ENCODE data around the gene FAM98C. TPM values are rescaled to one million over a fixed set of nuclear protein-coding genes. Genes with fewer than 3 reads are reported as not detected.
"Not testable (repeated sequence)": the region's sequence is repeated elsewhere in the genome, so short reads cannot be mapped to it uniquely, and the experiment has no call there.

FAM98C gene
- total RNA-seq, 1 donor from 2014 or later, result 23.8 TPM

DNA sequence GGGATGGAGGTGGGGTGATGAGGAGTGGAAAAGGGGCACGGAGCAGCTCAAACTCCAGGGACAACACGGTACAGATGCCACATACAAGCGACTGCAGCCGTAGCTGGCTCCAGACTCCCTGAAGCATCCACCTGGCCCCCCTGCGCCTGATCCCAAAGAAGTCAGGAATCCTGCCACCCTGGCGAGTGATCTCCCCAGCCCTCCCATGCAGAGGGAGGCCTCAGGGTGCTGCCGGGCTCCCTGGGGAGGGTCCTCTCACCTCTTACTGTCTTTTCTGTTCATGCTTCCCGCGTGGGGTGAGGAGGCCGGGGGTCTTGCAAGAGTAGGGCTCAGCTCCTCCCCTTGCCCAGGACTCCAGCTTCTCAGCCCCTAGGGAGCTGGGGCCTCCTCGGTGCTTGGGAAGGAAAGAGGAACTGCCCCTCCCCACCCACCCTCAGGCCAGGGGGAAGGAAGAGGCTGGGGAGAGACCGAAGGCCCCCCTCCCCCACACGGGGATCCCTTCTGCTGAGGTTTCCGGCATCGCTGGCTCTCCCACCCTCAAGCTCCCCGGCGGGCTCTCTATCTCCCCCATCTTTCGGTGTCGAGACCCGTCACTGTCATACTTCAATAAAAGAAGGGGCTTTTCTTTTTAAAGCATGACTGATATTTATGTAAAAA lies 23.0 kb downstream of the FAM98C start, which contains the start of gene RASGRP4:
Gene RASGRP4 (minus strand): TSS at position 410 of the 657 bp plus-strand sequence. CDS start 128 bp downstream, at position 282.
- DNase-seq (ENCODE audit: low spot score), result no peak

DNA sequence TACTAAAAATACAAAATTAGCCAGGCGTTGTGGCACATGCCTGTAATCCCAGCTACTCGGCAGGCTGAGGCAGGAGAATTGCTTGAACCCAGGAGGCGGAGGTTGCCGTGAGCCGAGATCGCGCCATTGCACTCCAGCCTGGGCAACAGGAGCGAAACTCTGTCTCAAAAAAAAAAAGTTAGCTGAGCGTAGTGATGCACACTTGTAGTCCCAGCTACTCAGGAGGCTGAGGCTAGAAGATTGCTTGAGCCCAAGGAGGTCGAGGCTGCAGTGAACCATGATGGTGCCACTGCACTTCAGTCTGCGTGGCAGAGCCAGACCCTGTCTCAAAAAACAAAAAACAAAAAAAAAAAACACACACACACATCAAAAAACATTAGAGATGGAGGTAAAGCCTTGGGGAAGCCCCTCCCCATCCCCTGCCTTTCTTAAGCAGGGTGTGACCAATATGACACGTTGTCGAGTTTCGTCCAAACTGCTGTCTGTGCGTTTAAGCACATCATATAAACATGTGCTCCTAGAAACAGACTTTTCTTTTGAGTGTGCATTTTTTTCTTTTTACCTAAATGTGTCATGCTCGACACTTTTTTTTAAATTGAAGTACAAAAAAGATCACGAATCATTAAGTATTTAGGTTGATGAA lies 24.3 kb downstream of the FAM98C start:
- DNase-seq (ENCODE audit: low spot score), result not testable (repeated sequence)

DNA sequence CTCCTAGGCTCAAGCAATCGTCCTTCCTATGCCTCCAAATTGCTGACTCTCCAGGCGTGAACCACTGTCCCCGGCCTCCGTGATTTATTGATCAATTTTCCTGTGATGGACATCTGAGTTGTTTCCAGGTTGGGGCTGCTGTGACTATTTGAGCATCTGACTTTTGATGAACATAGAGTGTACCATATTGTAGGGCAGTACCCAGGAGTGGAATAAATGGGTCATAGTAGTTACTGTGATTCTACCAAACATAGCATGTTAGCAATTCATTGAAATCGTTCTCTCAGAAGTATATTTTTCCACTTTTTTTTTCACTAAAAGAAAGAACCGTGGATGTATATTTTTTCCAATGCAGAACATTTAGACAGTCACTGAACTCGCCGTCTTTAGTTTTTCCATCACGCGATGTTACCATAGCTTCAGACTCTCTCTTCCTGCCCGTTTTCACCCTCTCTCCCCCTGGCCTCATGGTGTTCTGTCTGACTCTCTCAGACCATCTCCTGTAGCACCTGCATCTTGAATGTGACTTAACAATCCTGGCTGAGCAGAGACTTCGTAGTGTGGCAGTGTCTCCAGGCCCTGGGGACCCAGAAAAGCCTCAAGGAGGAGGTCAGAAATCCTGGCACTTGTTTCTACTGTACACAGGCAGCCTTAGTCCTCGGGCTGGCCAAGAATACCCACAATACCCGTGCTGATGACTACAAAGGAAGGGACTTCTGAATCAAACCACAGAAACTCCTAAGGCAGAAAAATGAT lies 26.3 kb downstream of the FAM98C start:
- no peak for DNase-seq (ENCODE audit: low spot score)

DNA sequence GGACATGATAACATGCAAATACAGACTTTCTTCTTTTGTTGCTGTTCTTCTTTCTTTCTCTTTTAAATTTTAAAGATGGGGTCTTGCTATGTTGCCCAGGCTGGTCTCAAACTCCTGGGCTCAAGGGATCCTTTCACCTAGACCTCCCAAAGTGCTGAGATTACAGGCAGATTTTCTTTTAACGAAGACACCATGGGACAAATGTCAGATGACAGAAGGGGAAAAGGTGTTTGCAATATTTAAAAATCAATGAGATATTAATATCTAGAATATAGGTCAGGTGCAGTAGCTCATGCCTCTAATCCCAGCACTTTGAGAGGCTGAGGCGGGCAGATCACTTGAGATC lies 26.9 kb downstream of the FAM98C start:
- no peak for DNase-seq (ENCODE audit: low spot score)

DNA sequence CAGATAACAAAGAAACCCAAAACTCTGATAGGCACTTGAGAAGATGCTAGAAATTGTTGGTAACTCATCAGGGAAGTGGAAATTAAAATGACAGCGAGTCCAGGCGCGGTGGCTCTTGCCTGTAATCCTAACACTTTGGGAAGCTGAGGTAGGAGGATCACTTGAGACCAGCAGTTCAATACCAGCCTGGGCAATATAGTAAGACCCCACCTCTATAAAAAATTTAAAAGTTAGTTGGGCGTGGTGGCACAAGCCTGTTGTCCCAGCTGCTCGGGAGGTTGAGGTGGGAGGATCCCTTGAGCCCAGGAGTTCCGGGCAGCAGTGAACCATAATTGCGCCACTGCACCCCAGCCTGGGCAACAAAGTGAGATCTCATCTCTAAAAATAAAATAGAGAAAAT lies 28.0 kb downstream of the FAM98C start:
- DNase-seq (ENCODE audit: low spot score), result no peak

DNA sequence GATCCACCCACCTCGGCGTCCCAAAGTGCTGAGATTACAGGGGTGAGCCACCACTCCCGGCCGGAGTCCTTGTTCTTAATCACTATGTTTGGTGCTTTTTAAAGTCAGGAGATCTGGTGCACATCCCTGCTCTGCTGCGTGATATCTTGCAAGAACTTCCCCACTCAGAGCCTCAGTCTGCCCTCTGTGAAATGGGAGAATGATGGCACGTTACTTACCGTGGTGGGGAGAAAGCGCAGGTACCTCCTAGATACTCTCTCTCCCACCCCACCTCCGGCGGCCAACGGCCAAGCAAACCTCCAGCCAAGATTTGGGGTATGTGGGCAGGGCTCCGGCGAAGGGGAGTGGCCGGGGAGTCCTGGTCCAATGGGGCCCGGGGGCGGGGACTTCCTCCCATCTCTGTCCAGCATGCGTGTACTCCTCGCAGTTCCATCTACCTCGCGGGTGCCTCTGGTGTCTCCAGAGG lies 30.4 kb downstream of the FAM98C start, which contains the start of gene RYR1:
Gene RYR1 (plus strand): TSS at position 424 of the 466 bp plus-strand sequence. CDS start 139 bp downstream, outside the sequence.
- no peak for DNase-seq (ENCODE audit: low spot score)

DNA sequence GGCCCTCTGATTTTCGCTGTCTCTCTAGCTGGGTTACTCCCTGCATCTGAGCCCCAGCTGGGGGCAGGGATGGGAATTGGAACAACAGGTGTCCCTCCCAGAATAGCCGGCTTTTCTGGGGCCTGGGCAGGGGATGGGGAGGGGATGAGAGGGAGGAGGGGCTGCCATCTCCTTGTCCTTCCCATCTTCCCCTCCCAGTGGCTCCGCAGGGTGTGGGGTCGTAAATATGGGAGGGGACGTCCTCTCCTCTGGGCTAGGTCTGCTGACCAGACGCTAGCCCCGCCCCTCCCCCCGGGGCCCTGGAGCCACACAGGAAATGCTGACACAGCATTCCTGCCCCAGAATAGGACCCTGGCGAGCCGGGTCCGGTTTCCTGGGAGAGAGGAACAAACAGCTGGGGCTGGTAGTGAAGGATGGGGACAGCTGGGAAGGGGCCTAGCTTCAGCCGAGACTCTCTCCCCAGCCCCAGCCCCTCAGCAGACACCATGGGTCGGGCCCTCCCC lies 31.7 kb downstream of the FAM98C start:
- no peak for DNase-seq (ENCODE audit: low spot score)

DNA sequence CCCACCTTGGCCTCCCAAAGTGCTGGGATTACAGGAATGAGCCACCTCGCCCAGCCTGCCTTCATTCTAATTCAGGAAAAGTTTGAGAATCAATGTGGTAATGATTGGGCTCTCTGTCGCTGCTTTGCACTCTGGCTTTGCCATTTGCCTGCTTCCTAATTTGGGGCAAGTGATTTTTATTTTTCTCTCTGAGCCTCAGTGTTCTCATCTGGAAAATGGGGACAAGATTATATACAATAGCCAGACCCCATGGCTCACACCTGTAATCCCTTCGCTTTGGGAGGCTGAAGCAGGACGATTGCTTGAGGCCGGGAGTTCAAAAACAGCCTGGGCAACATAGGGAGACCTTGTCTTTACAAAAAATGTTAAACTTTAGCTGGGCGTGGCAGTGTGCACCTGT lies 34.4 kb downstream of the FAM98C start:
- no peak for DNase-seq (ENCODE audit: low spot score)

DNA sequence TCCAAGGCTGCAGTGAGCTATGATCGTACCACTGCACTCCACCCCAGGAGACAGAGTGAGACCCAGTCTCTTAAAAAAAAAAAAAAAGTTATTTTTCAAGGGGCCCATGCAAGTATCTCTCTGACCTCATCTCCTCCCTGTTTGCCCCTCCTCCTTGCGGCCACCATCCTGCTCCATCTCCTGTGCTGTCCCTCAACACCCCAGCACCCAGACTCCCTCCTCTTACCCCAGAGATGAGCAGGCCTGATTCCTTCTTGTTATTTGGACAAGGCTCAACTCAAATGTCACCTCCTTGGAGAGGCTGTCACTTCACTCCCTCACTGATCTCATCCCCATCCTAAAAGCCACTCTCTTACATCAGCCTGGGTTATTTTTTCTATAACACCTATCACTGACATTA lies 35.0 kb downstream of the FAM98C start:
- DNase-seq (ENCODE audit: low spot score), result no peak

DNA sequence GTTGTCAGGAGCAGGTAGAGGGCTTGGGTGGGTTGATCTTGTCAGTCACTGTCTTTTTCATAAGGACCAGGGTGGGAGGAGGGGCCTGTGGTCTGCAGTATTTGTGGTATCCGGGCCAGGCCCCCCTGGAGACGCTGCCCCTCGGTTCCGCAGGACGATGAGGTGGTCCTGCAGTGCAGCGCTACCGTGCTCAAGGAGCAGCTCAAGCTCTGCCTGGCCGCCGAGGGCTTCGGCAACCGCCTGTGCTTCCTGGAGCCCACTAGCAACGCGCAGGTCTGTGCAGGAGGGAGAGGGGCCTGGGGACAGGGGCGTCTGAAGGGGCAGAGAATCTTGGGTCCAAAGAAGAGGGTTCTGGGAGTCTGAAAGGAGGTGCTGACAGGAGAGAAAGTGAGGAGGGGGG lies 37.7 kb downstream of the FAM98C start:
- no peak for DNase-seq (ENCODE audit: low spot score)

DNA sequence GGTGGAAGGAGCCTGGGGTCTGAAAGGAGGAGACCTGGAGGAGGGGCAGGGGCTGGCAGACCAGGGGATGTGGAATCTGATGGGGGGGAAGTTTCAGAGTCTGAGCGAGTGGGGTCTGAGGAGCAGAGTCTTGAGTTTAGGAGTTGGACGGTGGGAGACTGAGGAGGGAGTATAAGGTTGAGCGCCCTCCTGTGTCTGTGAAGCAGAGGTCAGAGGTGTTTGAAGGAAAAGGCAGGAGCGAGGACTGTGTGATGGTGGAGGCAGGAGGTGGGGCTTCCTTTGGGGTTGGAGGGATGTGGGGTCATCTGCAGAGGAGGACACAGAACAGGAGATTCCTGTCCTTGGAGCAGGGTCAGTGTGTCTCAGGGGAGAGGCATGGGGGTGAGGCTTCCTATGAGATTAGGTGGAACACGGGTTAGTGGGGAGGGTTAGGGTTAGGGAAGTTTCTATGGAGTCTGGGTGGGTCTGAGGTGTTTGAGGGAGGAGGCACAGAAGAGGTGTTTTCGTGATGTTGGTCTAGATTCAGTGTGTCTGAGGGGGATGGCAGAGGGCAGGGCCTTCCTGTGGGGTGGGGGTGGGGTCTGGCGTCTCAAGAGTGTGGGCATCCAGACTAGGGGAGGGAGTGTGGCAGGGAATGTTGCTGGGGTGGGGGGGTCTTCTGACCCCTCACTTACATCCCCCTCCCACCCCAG lies 38.9 kb downstream of the FAM98C start:
- DNase-seq (ENCODE audit: low spot score), result no peak

DNA sequence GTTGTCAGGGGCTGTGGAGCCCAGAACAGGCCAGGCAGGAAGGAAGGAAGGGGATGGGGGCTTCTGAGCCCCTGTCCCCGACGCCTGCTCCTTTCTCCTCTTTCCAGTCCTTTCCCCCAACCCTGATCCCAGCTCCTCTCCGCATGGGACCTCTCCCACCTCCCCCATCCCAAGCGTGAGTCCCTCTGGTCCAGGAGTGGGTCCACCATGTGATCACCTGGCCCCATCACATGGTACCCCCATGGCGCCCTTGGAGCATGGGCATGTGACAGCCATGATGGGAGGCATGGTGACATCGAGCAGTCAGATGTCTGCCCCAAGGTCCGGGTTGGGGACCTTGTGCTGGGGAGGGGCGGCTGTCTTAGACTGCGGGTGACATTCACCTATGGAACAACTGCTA lies 39.8 kb downstream of the FAM98C start:
- no peak for DNase-seq (ENCODE audit: low spot score)

DNA sequence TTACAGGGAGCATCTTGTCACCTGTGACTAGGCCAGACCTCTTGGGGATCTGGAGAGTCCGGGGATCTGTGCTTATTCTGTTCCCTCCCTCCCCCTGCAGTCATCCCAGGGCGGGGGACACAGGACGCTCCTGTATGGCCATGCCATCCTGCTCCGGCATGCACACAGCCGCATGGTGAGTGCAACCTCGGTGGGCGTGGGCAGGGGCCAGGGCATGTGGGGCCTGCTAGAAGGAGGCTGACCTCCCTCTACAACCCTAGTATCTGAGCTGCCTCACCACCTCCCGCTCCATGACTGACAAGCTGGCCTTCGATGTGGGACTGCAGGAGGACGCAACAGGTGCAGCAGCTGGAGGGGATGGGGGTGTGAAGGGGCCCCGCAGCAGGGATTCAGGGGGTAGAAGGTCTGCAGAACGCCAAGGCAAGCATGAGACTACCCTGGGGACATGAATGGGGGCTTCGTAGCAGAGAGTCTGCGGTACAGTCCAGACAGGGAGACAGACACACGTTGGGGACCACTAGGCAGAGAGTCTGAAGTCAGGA lies 40.6 kb downstream of the FAM98C start:
- DNase-seq (ENCODE audit: low spot score), result no peak

DNA sequence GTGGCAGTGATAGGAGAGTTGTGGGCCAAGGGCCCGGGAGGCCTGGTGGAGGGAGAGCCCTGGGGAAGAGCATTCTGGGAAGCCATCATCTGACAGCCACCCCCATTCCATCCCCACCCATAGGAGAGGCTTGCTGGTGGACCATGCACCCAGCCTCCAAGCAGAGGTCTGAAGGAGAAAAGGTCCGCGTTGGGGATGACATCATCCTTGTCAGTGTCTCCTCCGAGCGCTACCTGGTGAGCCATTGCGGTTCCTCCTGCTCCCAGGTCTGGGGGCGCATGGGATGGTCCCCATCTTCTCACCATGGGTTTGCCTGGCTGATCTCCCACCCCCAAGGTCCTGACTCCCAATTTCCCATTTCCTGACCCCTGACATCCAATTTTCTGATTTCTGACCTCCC lies 41.1 kb downstream of the FAM98C start:
- DNase-seq (ENCODE audit: low spot score), result no peak

DNA sequence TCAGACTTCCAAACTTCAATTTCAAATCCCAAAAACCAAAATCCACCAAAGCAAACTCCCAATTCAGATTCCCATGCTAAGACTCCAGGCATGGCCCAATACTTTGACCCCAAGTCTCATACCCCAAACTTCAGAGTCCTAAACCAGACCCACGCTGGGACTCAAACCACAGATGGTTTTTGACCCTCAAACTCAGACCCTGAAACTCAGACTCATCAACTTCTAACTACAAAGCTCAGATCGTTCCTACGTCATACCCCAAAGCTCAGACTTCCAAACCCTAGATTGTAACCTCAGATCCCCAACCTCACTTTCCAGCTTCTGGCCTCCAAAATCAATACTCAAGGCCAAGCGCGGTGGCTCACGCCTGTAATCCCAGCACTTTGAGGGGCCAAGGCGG lies 42.5 kb downstream of the FAM98C start:
- DNase-seq (ENCODE audit: low spot score), result no peak

DNA sequence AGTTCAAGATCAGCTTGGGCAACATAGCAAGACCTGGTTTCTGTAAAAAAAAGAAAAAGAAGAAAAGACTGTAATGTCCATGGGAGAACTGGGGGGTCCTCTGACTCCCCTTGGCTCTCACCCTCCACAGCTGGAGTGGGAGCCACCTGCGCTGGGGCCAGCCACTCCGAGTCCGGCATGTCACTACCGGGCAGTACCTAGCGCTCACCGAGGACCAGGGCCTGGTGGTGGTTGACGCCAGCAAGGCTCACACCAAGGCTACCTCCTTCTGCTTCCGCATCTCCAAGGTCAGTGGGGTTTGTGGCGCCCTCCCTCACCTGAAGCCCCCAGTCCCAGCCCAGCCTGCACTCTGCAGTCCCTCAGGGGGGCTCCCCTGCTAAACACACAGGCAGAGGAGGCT lies 45.3 kb downstream of the FAM98C start:
- DNase-seq (ENCODE audit: low spot score), result no peak

DNA sequence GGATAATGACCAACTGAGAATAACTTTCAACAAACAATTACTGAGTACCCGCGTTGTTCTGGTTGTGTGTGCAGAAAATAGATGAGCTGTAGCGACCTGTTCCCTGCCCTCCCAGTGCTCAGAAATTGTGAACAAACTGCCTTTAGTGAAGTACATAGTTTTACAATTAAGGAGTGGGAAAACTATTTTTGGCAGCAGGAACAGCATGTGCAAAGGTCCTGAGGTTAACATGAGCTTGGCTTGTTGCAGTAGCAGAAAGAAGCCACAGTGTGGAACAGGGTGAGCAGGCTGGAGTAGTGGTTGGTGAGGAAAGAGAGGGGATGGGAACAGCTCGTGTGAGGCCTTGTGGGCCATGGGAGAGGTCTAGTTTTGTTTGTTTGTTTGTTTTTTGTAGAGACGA lies 46.6 kb downstream of the FAM98C start:
- DNase-seq (ENCODE audit: low spot score), result no peak

DNA sequence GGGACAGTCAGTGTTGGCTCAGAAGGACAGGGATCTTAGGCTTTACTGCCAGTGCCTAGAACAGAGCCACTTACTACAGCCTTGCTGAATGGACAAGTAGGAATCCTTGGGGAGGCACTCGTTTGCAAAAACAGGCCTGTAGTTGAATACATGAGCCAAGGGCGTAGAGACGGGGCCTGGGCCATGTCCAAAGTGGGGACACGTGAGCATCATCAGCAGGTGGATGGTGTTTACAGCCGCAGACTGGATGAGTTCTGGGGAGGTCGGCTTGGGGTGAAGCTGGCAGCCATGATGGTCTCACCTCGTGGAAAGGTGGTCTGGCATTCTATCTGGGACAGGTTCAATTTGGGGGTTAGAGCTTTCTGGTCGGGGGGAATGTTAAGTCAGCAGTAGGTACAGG lies 48.1 kb downstream of the FAM98C start:
- no peak for DNase-seq (ENCODE audit: low spot score)

DNA sequence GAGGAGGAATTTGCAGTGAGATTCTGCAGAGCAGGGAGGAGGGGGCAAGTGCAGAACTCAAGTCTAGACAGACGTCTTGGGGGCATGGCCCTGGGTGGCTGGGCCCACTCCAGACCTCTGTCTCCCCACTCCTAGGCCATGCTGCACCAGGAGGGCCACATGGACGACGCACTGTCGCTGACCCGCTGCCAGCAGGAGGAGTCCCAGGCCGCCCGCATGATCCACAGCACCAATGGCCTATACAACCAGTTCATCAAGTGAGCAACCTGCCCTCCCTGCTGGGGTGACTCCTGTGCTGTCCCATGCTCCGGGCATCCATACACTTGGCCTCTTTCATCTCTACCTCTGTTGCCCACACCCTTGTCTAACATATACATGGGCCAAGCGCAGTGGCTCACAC lies 48.7 kb downstream of the FAM98C start:
- DNase-seq (ENCODE audit: low spot score), result no peak

DNA sequence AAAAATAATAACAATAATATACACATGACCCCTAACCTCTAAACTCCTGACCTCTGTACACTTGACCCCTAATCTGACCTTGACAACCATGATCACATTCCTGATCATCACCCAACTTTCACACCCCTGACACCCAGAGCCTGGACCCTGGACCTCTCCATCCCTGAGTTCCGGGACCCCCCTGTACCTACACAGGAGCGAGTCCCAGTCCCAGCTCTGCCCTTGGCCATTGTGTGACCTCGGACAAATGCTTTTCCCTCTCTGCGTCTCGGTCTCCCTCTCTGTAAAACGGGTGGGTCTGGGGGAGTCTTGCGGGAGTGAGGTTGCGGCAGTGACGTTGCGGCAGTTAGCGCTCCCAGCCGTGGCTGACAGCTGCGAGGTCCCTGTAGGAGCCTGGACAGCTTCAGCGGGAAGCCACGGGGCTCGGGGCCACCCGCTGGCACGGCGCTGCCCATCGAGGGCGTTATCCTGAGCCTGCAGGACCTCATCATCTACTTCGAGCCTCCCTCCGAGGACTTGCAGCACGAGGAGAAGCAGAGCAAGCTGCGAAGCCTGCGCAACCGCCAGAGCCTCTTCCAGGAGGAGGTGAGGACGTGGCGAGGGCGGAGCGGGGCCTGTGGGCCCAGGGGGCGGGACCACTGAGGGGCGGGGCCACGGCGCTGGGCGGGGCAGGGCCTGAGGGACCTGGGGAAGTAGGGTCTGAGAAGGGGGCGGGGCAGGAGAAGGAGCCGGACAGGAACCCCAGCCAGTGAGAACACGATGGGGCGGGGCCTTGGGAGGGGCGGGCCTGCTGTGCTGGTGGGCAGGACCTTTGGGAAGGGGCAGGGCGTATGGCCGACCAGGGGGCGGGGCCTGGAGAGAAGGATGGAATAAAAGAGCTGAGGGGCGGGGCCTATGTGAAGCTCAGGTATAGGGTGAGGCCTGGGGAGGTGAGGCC lies 49.8 kb downstream of the FAM98C start:
- no peak for DNase-seq (ENCODE audit: low spot score)

DNA sequence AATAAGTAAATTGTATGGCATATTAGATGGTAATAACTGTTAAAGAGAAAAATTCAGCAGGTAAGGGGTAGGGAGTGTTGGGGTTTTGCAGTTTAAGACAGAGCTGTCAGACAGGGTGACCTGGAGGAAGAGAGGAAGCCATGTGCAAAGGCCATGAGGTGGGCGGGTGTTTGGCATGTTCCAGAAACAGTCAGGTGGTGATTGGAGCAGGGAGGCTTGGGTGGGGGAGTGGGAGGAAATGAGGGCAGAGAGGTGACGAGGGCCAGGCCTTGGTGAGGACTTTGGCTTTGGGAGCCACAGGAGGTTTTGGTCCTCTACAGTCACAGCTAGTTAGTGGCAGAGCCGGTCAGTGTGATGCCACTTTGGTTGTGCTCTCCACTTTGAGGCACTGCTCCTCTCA lies 50.7 kb downstream of the FAM98C start:
- DNase-seq (ENCODE audit: low spot score), result no peak
